HepG2 (cell line): Measurements from ENCODE around the gene TBX6. TPM values are rescaled to one million over a fixed set of nuclear protein-coding genes. Genes with fewer than 3 reads are reported as not detected.
A peak's percentile ranks its signal among the peaks of the same experiment; 100 is the strongest.

ENCODE experiments used
- ARNT2 ChIP-seq: sonication (generic); formaldehyde crosslinking; IDR thresholded peaks from 2 replicates; pipeline ENCODE4 v1.8.0; 2022; ENCODE audit warnings: mild to moderate bottlenecking, low read depth, missing genetic modification reagents, moderate library complexity
- BORCS8-MEF2B ChIP-seq: sonication (generic); formaldehyde crosslinking; IDR thresholded peaks from 2 replicates; pipeline ENCODE4 v1.8.0; 2022; ENCODE audit warnings: mild to moderate bottlenecking, missing genetic modification reagents
- DNMT1 ChIP-seq: sonication (generic); formaldehyde crosslinking; IDR thresholded peaks from 2 replicates; pipeline ENCODE4 v1.5.1; 2020; ENCODE audit warnings: mild to moderate bottlenecking, missing genetic modification reagents
- JDP2 ChIP-seq: sonication (generic); formaldehyde crosslinking; IDR thresholded peaks from 2 replicates; pipeline ENCODE4 v1.8.1; 2022; ENCODE audit warnings: missing genetic modification reagents, borderline replicate concordance
- MTERF4 ChIP-seq: sonication (generic); formaldehyde crosslinking; IDR thresholded peaks from 2 replicates; pipeline ENCODE4 v1.8.0; 2023; ENCODE audit warnings: mild to moderate bottlenecking, missing genetic modification reagents
- SUZ12 ChIP-seq: fragments of 150-350 bp; IDR thresholded peaks from 2 replicates; pipeline ENCODE4 v1.6.1; 2014; ENCODE audit warnings: low read depth, low read length
- TCF12 ChIP-seq, 2 experiments: fragments of 450-650 bp in 1 of 2; sonication (generic) in 1 of 2; formaldehyde crosslinking in 1 of 2; IDR thresholded peaks; 2 replicates each; pipeline versions ENCODE4 v1.6.1 to v1.8.0; 2017 to 2022; ENCODE audit warnings: antibody characterized with exemption in 1 of 2, mild to moderate bottlenecking in 1 of 2, missing genetic modification reagents in 1 of 2, moderate library complexity in 1 of 2
- TSC22D2 ChIP-seq: sonication (generic); formaldehyde crosslinking; IDR thresholded peaks from 2 replicates; pipeline ENCODE4 v1.5.1; 2020; ENCODE audit warnings: missing genetic modification reagents, mild to moderate bottlenecking, borderline replicate concordance
- ZNF33B ChIP-seq: sonication (generic); formaldehyde crosslinking; IDR thresholded peaks from 2 replicates; pipeline ENCODE4 v1.5.1; 2020; ENCODE audit warnings: mild to moderate bottlenecking, missing genetic modification reagents
- ZNF784 ChIP-seq: sonication (generic); formaldehyde crosslinking; IDR thresholded peaks from 2 replicates; pipeline ENCODE4 v1.5.1; 2020; ENCODE audit warnings: missing genetic modification reagents, mild to moderate bottlenecking, borderline replicate concordance
- ZXDC ChIP-seq: sonication (generic); formaldehyde crosslinking; IDR thresholded peaks from 2 replicates; pipeline ENCODE4 v1.5.0; 2020; ENCODE audit warnings: mild to moderate bottlenecking, missing genetic modification reagents
- polyA plus RNA-seq, 8 experiments: library from polyadenylated mRNA; depleted of rRNA in 3 of 8; stranded (reverse) in 7 of 8; unstranded in 1 of 8; fragments of >200 nt; fragmentation: Illumina TruSeq in 4 of 8; extraction: Trizol in 4 of 8; gene quantifications; 2 replicates each; pipeline versions ENCODE4 v1.2.1 to v1.2.3, GENCODE V29; 2011 to 2016; ENCODE audit warnings: low read depth in 4 of 8, missing spikeins in 1 of 8, mixed read lengths in 1 of 8; ENCODE audit not compliant: insufficient read depth in 1 of 8
- total RNA-seq, 5 experiments: library from RNA; depleted of rRNA; stranded (reverse); fragments of >200 nt; fragmentation: Illumina TruSeq; extraction: Trizol; gene quantifications; 2 replicates each; pipeline ENCODE4 v1.2.3, GENCODE V29; 2016; ENCODE audit warnings: low read depth in 1 of 5
- TF ChIP-seq, protein P1 (sequence below): sonication (generic); formaldehyde crosslinking; IDR thresholded peaks from 2 replicates; pipeline ENCODE4 v1.4.0; 2020; ENCODE audit warnings: missing genetic modification reagents, borderline replicate concordance
- TF ChIP-seq, protein P2 (sequence below): IDR thresholded peaks from 2 replicates; pipeline ENCODE4 v1.6.1; 2016; ENCODE audit warnings: low read depth, borderline replicate concordance

TBX6 gene
- total and polyA plus RNA-seq, 2 of the 13 experiments (the other 11 are each of a cell fraction or from before 2014, with no cell fraction given), result 0.24 to 0.42 TPM

- TF ChIP-seq ZXDC (CRISPR knock-in tag) (peak; percentile 93), DNMT1 (CRISPR knock-in tag) (peak; percentile 98), BORCS8-MEF2B (CRISPR knock-in tag) (peak; percentile 85), ZNF784 (CRISPR knock-in tag) (peak; percentile 54; the same call in 1 of the 2 replicates), TSC22D2 (CRISPR knock-in tag) (peak; percentile 72), MTERF4 (CRISPR knock-in tag) (peak; percentile 97), ZNF33B (peak; percentile 42; the same call in 1 of the 2 replicates), ARNT2 (CRISPR knock-in tag) (peak; percentile 95), TCF12 (IDR thresholded peaks at IDR 0.05) (no peak), TCF12 (CRISPR knock-in tag; IDR thresholded peaks at IDR 0.05) (peak; percentile 98), SUZ12 (no peak), JDP2 (peak; percentile 30; the same call in 1 of the 2 replicates)
- TF ChIP-seq, protein P1, sequence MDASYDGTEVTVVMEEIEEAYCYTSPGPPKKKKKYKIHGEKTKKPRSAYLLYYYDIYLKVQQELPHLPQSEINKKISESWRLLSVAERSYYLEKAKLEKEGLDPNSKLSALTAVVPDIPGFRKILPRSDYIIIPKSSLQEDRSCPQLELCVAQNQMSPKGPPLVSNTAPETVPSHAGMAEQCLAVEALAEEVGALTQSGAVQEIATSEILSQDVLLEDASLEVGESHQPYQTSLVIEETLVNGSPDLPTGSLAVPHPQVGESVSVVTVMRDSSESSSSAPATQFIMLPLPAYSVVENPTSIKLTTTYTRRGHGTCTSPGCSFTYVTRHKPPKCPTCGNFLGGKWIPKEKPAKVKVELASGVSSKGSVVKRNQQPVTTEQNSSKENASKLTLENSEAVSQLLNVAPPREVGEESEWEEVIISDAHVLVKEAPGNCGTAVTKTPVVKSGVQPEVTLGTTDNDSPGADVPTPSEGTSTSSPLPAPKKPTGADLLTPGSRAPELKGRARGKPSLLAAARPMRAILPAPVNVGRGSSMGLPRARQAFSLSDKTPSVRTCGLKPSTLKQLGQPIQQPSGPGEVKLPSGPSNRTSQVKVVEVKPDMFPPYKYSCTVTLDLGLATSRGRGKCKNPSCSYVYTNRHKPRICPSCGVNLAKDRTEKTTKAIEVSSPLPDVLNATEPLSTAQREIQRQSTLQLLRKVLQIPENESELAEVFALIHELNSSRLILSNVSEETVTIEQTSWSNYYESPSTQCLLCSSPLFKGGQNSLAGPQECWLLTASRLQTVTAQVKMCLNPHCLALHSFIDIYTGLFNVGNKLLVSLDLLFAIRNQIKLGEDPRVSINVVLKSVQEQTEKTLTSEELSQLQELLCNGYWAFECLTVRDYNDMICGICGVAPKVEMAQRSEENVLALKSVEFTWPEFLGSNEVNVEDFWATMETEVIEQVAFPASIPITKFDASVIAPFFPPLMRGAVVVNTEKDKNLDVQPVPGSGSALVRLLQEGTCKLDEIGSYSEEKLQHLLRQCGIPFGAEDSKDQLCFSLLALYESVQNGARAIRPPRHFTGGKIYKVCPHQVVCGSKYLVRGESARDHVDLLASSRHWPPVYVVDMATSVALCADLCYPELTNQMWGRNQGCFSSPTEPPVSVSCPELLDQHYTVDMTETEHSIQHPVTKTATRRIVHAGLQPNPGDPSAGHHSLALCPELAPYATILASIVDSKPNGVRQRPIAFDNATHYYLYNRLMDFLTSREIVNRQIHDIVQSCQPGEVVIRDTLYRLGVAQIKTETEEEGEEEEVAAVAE (CRISPR knock-in tag), result peak; percentile 83
- TF ChIP-seq, protein P2, sequence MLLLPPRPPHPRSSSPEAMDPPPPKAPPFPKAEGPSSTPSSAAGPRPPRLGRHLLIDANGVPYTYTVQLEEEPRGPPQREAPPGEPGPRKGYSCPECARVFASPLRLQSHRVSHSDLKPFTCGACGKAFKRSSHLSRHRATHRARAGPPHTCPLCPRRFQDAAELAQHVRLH (CRISPR knock-in tag), result peak; percentile 90
Measured at GRCh38 chr16:30065102-30065942, 26.4 kb downstream of the TBX6 start, which contains the start of gene ALDOA (continued).
